HG02588 (cell line): ENCODE data around the gene ZNF273.
A peak's percentile ranks its signal among the peaks of the same experiment; 100 is the strongest.
"Not testable (repeated sequence)": the region's sequence is repeated elsewhere in the genome, so short reads cannot be mapped to it uniquely, and the experiment has no call there.

Source experiments
- ATAC-seq: cut with Tn5 transposase; IDR thresholded peaks from one replicate; pipeline ENCODE4 v1.9.1; 2021; ENCODE audit warnings: mild to moderate bottlenecking, moderate library complexity; ENCODE audit not compliant: unreplicated experiment

The ZNF273 gene

GRCh38 chr7:64902806-64903721, at the start of gene ZNF273:
TSS of gene ZNF273 (plus strand) at chr7:64903273. CDS start at chr7:64903318, 45 bp downstream.
- ATAC-seq: peak; percentile 99

GRCh38 chr7:64853679-64854078, 49.4 kb upstream of the ZNF273 start:
- ATAC-seq: no peak

GRCh38 chr7:64854969-64855368, 48.1 kb upstream of the ZNF273 start:
- ATAC-seq: no peak

GRCh38 chr7:64863021-64863420, 40.1 kb upstream of the ZNF273 start:
- no peak for ATAC-seq

GRCh38 chr7:64863530-64863929, 39.5 kb upstream of the ZNF273 start:
- ATAC-seq: not testable (repeated sequence)

GRCh38 chr7:64863969-64864368, 39.1 kb upstream of the ZNF273 start:
- no peak for ATAC-seq

- ATAC-seq: no peak
Measured at GRCh38 chr7:64867863-64868440, 35.1 kb upstream of the ZNF273 start.

- no peak for ATAC-seq
Measured at GRCh38 chr7:64868499-64868898, 34.6 kb upstream of the ZNF273 start.

- no peak for ATAC-seq
Measured at GRCh38 chr7:64869121-64869725, 33.9 kb upstream of the ZNF273 start.

- ATAC-seq: no peak
Measured at GRCh38 chr7:64869912-64870562, 33.0 kb upstream of the ZNF273 start.

- ATAC-seq: no peak
Measured at GRCh38 chr7:64870656-64871055, 32.4 kb upstream of the ZNF273 start.

GRCh38 chr7:64871761-64872160, 31.3 kb upstream of the ZNF273 start:
- no peak for ATAC-seq

GRCh38 chr7:64872351-64873154, 30.5 kb upstream of the ZNF273 start:
- no peak for ATAC-seq

GRCh38 chr7:64873155-64873500, 29.9 kb upstream of the ZNF273 start:
- ATAC-seq: no peak

- ATAC-seq: no peak
Measured at GRCh38 chr7:64873517-64873916, 29.6 kb upstream of the ZNF273 start.

GRCh38 chr7:64874114-64874513, 29.0 kb upstream of the ZNF273 start:
- ATAC-seq: no peak

GRCh38 chr7:64874562-64875250, 28.4 kb upstream of the ZNF273 start:
- ATAC-seq: no peak

- ATAC-seq: no peak
Measured at GRCh38 chr7:64875258-64875657, 27.8 kb upstream of the ZNF273 start.

GRCh38 chr7:64875658-64876406, 27.2 kb upstream of the ZNF273 start:
- ATAC-seq: no peak
